Measurements from ENCODE around the gene HBM.
"Not testable (repeated sequence)": the region's sequence is repeated elsewhere in the genome, so short reads cannot be mapped to it uniquely, and the experiment has no call there.

The HBM gene

GRCh38 chr16:120756-121155 is 45.0 kb upstream of the HBM start:
- H3K9me2 ChIP-seq (replicated peaks; ENCODE audit: insufficient read depth, low read length): no peaks in the 10 kb centered on the region
- H3K27ac ChIP-seq (ENCODE audit: low read depth, low read length): no peak overlapping the region
- no peaks in the 10 kb centered on the region for H3K27me3 ChIP-seq (ENCODE audit: low read length)
- H3K36me3 ChIP-seq (ENCODE audit: low read length): no peaks in the 10 kb centered on the region
- H3K9me3 ChIP-seq (ENCODE audit: insufficient read depth, low read length): no peaks in the 10 kb centered on the region
- TF ChIP-seq EZH2phosphoT487 (conservative IDR thresholded peaks at IDR 0.05; ENCODE audit: low read length) (no peak), CTCF (IDR thresholded peaks at IDR 0.05; ENCODE audit: insufficient read depth, low read length, poor library complexity, severe bottlenecking) (no peak)
- no peak overlapping the region for H2AFZ ChIP-seq (ENCODE audit: low read depth, low read length, severe bottlenecking)
- H3F3A ChIP-seq (ENCODE audit: insufficient read depth): peaks cover 9% of the 10 kb centered on the region
- no peaks in the 10 kb centered on the region for H4K20me1 ChIP-seq (ENCODE audit: low read depth, low read length)
- H3K9ac ChIP-seq (ENCODE audit: low read length): no peak overlapping the region
- H3K4me2 ChIP-seq (ENCODE audit: low read depth, low read length, poor library complexity, severe bottlenecking): no peak overlapping the region
- no peak overlapping the region for H3K4me3 ChIP-seq (ENCODE audit: insufficient read depth, low read length, poor library complexity, severe bottlenecking)
- H3K79me2 ChIP-seq (ENCODE audit: insufficient read depth, low read length): peaks cover 13% of the 10 kb centered on the region; the same call in 1 of the 2 replicates

DNA sequence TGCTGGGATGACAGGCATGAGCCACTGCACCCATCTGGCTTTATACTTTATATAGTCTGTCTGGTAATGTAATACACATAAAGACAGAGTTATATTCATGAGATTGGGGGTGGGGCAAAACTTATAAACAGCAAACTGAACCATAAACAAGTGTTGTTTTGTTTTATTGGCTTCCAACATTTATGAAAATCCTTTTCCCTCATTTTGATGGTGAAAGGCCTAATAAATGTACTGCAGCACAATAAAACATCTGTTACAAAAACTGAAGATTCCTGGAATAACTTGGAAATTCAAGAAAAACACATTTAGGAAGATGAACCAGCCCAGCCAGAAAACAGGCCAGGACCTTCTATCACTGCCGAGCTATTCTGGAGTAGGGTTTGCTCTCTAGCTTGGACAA is 43.4 kb upstream of the HBM start:
- H3K79me2 ChIP-seq (ENCODE audit: insufficient read depth, low read length): peaks cover 15% of the 10 kb centered on the region; the same call in 1 of the 2 replicates
- H3K9me2 ChIP-seq (replicated peaks; ENCODE audit: insufficient read depth, low read length): no peaks in the 10 kb centered on the region
- H3K4me3 ChIP-seq (ENCODE audit: insufficient read depth, low read length, poor library complexity, severe bottlenecking): no peak overlapping the region
- peaks cover 7% of the 10 kb centered on the region for H3F3A ChIP-seq (ENCODE audit: insufficient read depth)
- H3K36me3 ChIP-seq (ENCODE audit: low read length): no peaks in the 10 kb centered on the region
- no peak overlapping the region for H3K27ac ChIP-seq (ENCODE audit: low read depth, low read length)
- no peak overlapping the region for H3K4me2 ChIP-seq (ENCODE audit: low read depth, low read length, poor library complexity, severe bottlenecking)
- no peaks in the 10 kb centered on the region for H4K20me1 ChIP-seq (ENCODE audit: low read depth, low read length)
- H2AFZ ChIP-seq (ENCODE audit: low read depth, low read length, severe bottlenecking): no peak overlapping the region
- TF ChIP-seq CTCF (IDR thresholded peaks at IDR 0.05; ENCODE audit: insufficient read depth, low read length, poor library complexity, severe bottlenecking): no peak
- no peak for TF ChIP-seq EZH2phosphoT487 (conservative IDR thresholded peaks at IDR 0.05; ENCODE audit: low read length)
- no peaks in the 10 kb centered on the region for H3K27me3 ChIP-seq (ENCODE audit: low read length)
- H3K9ac ChIP-seq (ENCODE audit: low read length): no peak overlapping the region
- H3K9me3 ChIP-seq (ENCODE audit: insufficient read depth, low read length): no peaks in the 10 kb centered on the region

DNA sequence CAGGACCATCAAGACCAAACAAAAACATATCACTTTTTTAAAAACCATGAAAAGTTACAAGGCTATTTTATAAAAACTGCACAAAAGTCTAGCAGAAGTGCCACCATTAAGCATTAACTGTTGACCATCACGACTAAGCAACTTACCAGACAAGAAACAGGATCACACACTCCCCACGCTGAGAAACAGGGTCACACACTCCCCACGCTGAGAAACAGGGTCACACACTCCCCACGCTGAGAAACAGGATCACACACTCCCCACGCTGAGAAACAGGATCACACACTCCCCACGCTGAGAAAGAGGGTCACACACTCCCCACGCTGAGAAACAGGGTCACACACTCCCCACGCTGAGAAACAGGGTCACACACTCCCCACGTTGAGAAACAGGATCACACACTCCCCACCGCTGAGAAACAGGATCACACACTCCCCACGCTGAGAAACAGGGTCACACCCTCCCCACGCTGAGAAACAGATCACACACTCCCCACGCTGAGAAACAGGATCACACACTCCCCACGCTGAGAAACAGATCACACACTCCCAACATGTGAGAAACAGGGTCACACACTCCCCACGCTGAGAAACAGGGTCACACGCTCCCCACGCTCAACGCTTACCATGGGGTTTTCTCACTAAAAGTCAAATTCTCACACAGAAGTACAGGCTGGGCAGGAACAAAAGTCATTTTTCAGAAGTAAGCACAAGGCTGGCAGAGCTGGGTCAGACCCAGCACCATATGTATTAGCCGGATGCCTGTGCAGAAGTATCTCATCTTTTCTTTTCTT is 42.0 kb upstream of the HBM start:
- H4K20me1 ChIP-seq (ENCODE audit: low read depth, low read length); H3K4me2 ChIP-seq (ENCODE audit: low read depth, low read length, poor library complexity, severe bottlenecking): not testable (repeated sequence)

DNA sequence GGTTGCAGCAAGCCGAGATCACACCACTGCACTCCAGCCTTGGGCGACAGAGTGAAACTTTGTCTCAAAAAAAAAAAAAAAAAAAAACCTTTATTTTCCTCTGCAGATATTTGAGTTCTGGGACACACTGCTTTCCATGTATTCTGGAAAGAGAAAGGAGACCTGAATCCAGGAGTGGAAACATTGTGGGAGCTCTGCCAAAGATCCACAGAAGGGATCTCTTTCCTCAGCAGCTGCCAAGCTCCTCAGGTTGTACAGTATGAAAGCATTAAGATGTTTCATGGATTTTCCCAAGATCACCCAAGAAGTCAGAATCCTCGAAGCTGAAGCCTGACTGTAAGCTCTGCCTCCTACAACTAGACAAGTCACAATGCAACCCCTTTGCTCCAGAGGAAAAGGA is 40.8 kb upstream of the HBM start:
- Histone ChIP-seq H3K4me3 (ENCODE audit: insufficient read depth, low read length, poor library complexity, severe bottlenecking) (no peak overlapping the region), H3K27me3 (ENCODE audit: low read length) (no peaks in the 10 kb centered on the region), H3K9me2 (replicated peaks; ENCODE audit: insufficient read depth, low read length) (no peaks in the 10 kb centered on the region), H3K36me3 (ENCODE audit: low read length) (no peaks in the 10 kb centered on the region), H2AFZ (ENCODE audit: low read depth, low read length, severe bottlenecking) (no peak overlapping the region), H3F3A (ENCODE audit: insufficient read depth) (no peaks in the 10 kb centered on the region), H3K27ac (ENCODE audit: low read depth, low read length) (no peak overlapping the region), H4K20me1 (ENCODE audit: low read depth, low read length) (no peaks in the 10 kb centered on the region), H3K79me2 (ENCODE audit: insufficient read depth, low read length) (peaks cover 27% of the 10 kb centered on the region; the same call in 1 of the 2 replicates), H3K9ac (ENCODE audit: low read length) (no peak overlapping the region), H3K9me3 (ENCODE audit: insufficient read depth, low read length) (no peaks in the 10 kb centered on the region), H3K4me2 (ENCODE audit: low read depth, low read length, poor library complexity, severe bottlenecking) (no peak overlapping the region)
- TF ChIP-seq CTCF (IDR thresholded peaks at IDR 0.05; ENCODE audit: insufficient read depth, low read length, poor library complexity, severe bottlenecking) (no peak), EZH2phosphoT487 (conservative IDR thresholded peaks at IDR 0.05; ENCODE audit: low read length) (no peak)

More for the DNA sequence above, 42.0 kb upstream of the HBM start:
- H3K27ac ChIP-seq (ENCODE audit: low read depth, low read length); H3K4me3 ChIP-seq (ENCODE audit: insufficient read depth, low read length, poor library complexity, severe bottlenecking); H3K36me3 ChIP-seq (ENCODE audit: low read length); H3K9me2 ChIP-seq (replicated peaks; ENCODE audit: insufficient read depth, low read length); H3K9ac ChIP-seq (ENCODE audit: low read length); H2AFZ ChIP-seq (ENCODE audit: low read depth, low read length, severe bottlenecking); H3F3A ChIP-seq (ENCODE audit: insufficient read depth); H3K27me3 ChIP-seq (ENCODE audit: low read length); H3K9me3 ChIP-seq (ENCODE audit: insufficient read depth, low read length): not testable (repeated sequence)
- peaks cover 20% of the 10 kb centered on the region; the same call in 1 of the 2 replicates for H3K79me2 ChIP-seq (ENCODE audit: insufficient read depth, low read length)
